GM19455 (cell line): ENCODE measurements around the gene BOLL.
"Not testable (repeated sequence)": the region's sequence is repeated elsewhere in the genome, so short reads cannot be mapped to it uniquely, and the experiment has no call there.

Experiments used
- ATAC-seq: cut with Tn5 transposase; IDR thresholded peaks from one replicate; pipeline ENCODE4 v1.9.1; 2021; ENCODE audit not compliant: unreplicated experiment

The BOLL gene

GRCh38 chr2:197799068-197799467 lies 13.9 kb upstream of the BOLL start:
- ATAC-seq = no peak

- no peak for ATAC-seq
Measured at GRCh38 chr2:197798187-197798586, 13.1 kb upstream of the BOLL start.

- no peak for ATAC-seq
Measured at GRCh38 chr2:197795277-197795676, 10.2 kb upstream of the BOLL start.

GRCh38 chr2:197793456-197793855 lies 8.3 kb upstream of the BOLL start:
- no peak for ATAC-seq

- no peak for ATAC-seq
Measured at GRCh38 chr2:197786010-197786877, 1.1 kb upstream of the BOLL start.

GRCh38 chr2:197782126-197782525 lies 3.0 kb downstream of the BOLL start:
- no peak for ATAC-seq

GRCh38 chr2:197779261-197779660 lies 5.9 kb downstream of the BOLL start:
- ATAC-seq = no peak

GRCh38 chr2:197777823-197778407 lies 7.2 kb downstream of the BOLL start:
- ATAC-seq = no peak

- ATAC-seq = no peak
Measured at GRCh38 chr2:197760293-197760657, 24.8 kb downstream of the BOLL start.

GRCh38 chr2:197759625-197760292 lies 25.4 kb downstream of the BOLL start:
- no peak for ATAC-seq

- no peak for ATAC-seq
Measured at GRCh38 chr2:197759013-197759412, 26.1 kb downstream of the BOLL start.

GRCh38 chr2:197740200-197740599 lies 44.9 kb downstream of the BOLL start:
- ATAC-seq = no peak

GRCh38 chr2:197728555-197729544 lies 56.3 kb downstream of the BOLL start:
- ATAC-seq = not testable (repeated sequence)

GRCh38 chr2:197727011-197727410 lies 58.1 kb downstream of the BOLL start:
- no peak for ATAC-seq

- ATAC-seq = no peak
Measured at GRCh38 chr2:197717863-197718262, 67.3 kb downstream of the BOLL start.

GRCh38 chr2:197713271-197713670 lies 71.8 kb downstream of the BOLL start:
- no peak for ATAC-seq

- ATAC-seq = no peak
Measured at GRCh38 chr2:197711578-197711977, 73.5 kb downstream of the BOLL start.

- ATAC-seq = peak; percentile 69
Measured at GRCh38 chr2:197710424-197711042, 74.6 kb downstream of the BOLL start.

GRCh38 chr2:197709140-197709539 lies 76.0 kb downstream of the BOLL start:
- ATAC-seq = not testable (repeated sequence)

GRCh38 chr2:197708331-197708730 lies 76.8 kb downstream of the BOLL start:
- ATAC-seq = no peak
